CD4-positive, CD25-positive, alpha-beta regulatory T cell (primary cell): ENCODE measurements around the gene PCCA. TPM values are rescaled to one million over a fixed set of nuclear protein-coding genes. Genes with fewer than 3 reads are reported as not detected.

Experiments
- ATAC-seq, 2 donors: fragments of 150-1000 bp; cut with Tn5 transposase; one replicate each; pipeline ENCODE4 v1.10.0; 2021; ENCODE audit warnings: low read depth in 2 of 2, moderate number of reproducible peaks in 2 of 2, moderate library complexity in 1 of 2
- DNase-seq, 3 donors: peaks; one replicate each; pipeline versions ENCODE4 v3.0.0 to v3.0.0-alpha.2; 2012 to 2022; ENCODE audit warnings: mixed read lengths in 1 of 3
- H3K27ac ChIP-seq: one replicate; pipeline ENCODE4 v1.7.0; 2013; ENCODE audit warnings: mild to moderate bottlenecking, low read length; ENCODE audit not compliant: insufficient read depth, poor library complexity, severe bottlenecking
- H3K27me3 ChIP-seq: one replicate; pipeline ENCODE4 v1.7.0; 2013; ENCODE audit warnings: low read length; ENCODE audit not compliant: control insufficient read depth, insufficient read depth
- H3K36me3 ChIP-seq: one replicate; pipeline ENCODE4 v1.7.0; 2013; ENCODE audit warnings: mild to moderate bottlenecking, low read length, moderate library complexity; ENCODE audit not compliant: control insufficient read depth, insufficient read depth
- H3K4me1 ChIP-seq: 2 replicates; pipeline ENCODE4 v1.7.0; 2013; ENCODE audit warnings: mild to moderate bottlenecking, low read length; ENCODE audit not compliant: insufficient read depth, control insufficient read depth, poor library complexity, severe bottlenecking
- H3K4me3 ChIP-seq: one replicate; pipeline ENCODE4 v1.7.0; 2013; ENCODE audit warnings: low read depth, mild to moderate bottlenecking, low read length, moderate library complexity
- H3K9me3 ChIP-seq, 2 experiments: 1 replicate in 1 of 2; 2 replicates in 1 of 2; pipeline ENCODE4 v1.7.0; 2013; ENCODE audit warnings: low read length in 2 of 2, mild to moderate bottlenecking in 1 of 2, moderate library complexity in 1 of 2; ENCODE audit not compliant: control insufficient read depth in 2 of 2
- H3K27ac Mint-ChIP-seq, 3 donors: one replicate each; pipeline ENCODE4 v1.8.0; 2020 to 2022; ENCODE audit warnings: mild to moderate bottlenecking in 3 of 3, mixed read lengths in 3 of 3, moderate library complexity in 2 of 3
- H3K27me3 Mint-ChIP-seq: one replicate; pipeline ENCODE4 v1.8.0; 2022; ENCODE audit warnings: mild to moderate bottlenecking, mixed read lengths
- H3K36me3 Mint-ChIP-seq: one replicate; pipeline ENCODE4 v1.8.0; 2020; ENCODE audit warnings: mixed read lengths
- H3K4me1 Mint-ChIP-seq, 4 donors: one replicate each; pipeline ENCODE4 v1.8.0; 2020 to 2022; ENCODE audit warnings: mixed read lengths in 4 of 4, mild to moderate bottlenecking in 1 of 4
- H3K4me3 Mint-ChIP-seq, 4 donors: one replicate each; pipeline ENCODE4 v1.8.0; 2020 to 2022; ENCODE audit warnings: mild to moderate bottlenecking in 4 of 4, mixed read lengths in 4 of 4, moderate library complexity in 3 of 4
- H3K9me3 Mint-ChIP-seq, 7 donors: one replicate each; pipeline ENCODE4 v1.8.0; 2020 to 2022; ENCODE audit warnings: mixed read lengths in 7 of 7, mild to moderate bottlenecking in 3 of 7, moderate library complexity in 2 of 7
- polyA plus RNA-seq, 4 donors: library from polyadenylated mRNA; unstranded; fragments of 300-500 nt; fragmentation: Illumina TruSeq; gene quantifications; one replicate each; pipeline ENCODE4 v1.2.3, GENCODE V29; 2021
- total RNA-seq: library from RNA; stranded (reverse); gene quantifications from one replicate; pipeline ENCODE4 v1.2.3, GENCODE V29; 2022

The PCCA gene
- total and polyA plus RNA-seq, 5 donors from 2014 or later: 8.0 to 14.8 (median 10.4) TPM

GRCh38 chr13:100356889-100357288 is 268.0 kb downstream of the PCCA start:
- Mint-ChIP-seq H3K9me3 (peaks cover 0 to 2% (median 0%) of the 10 kb centered on the region in 7 donors), H3K4me3 (no peak overlapping the region), H3K36me3 (peaks cover 17% of the 10 kb centered on the region), H3K27me3 (no peaks in the 10 kb centered on the region), H3K4me1 (no peaks in the 10 kb centered on the region), H3K27ac (no peak overlapping the region)
- Histone ChIP-seq H3K27me3 (no peaks in the 10 kb centered on the region), H3K36me3 (no peaks in the 10 kb centered on the region), H3K4me3 (no peak overlapping the region), H3K4me1 (no peaks in the 10 kb centered on the region), H3K9me3 (no peaks in the 10 kb centered on the region), H3K27ac (no peak overlapping the region)
- DNase-seq (no peak), ATAC-seq (no peak)

- Histone ChIP-seq H3K4me3 (no peak overlapping the region), H3K27ac (no peak overlapping the region), H3K4me1 (no peaks in the 10 kb centered on the region), H3K27me3 (no peaks in the 10 kb centered on the region), H3K36me3 (no peaks in the 10 kb centered on the region), H3K9me3 (no peaks in the 10 kb centered on the region)
- H3K27ac Mint-ChIP-seq: no peak overlapping the region
- peaks cover 17% of the 10 kb centered on the region for H3K36me3 Mint-ChIP-seq
- H3K4me3 Mint-ChIP-seq: no peak overlapping the region
- DNase-seq (no peak), ATAC-seq (no peak)
- no peaks in the 10 kb centered on the region for H3K27me3 Mint-ChIP-seq
- H3K4me1 Mint-ChIP-seq: no peaks in the 10 kb centered on the region
- peaks cover 0 to 2% (median 0%) of the 10 kb centered on the region in 7 donors for H3K9me3 Mint-ChIP-seq
Observed at GRCh38 chr13:100357764-100358163, 268.9 kb downstream of the PCCA start.

GRCh38 chr13:100361504-100361903 is 272.6 kb downstream of the PCCA start:
- no peak for ATAC-seq
- peaks cover 3% of the 10 kb centered on the region for H3K36me3 Mint-ChIP-seq
- Histone ChIP-seq H3K9me3 (no peaks in the 10 kb centered on the region), H3K4me1 (no peaks in the 10 kb centered on the region), H3K4me3 (no peak overlapping the region), H3K27ac (no peak overlapping the region), H3K27me3 (no peaks in the 10 kb centered on the region), H3K36me3 (no peaks in the 10 kb centered on the region)
- peaks cover 0 to 2% (median 0%) of the 10 kb centered on the region in 7 donors for H3K9me3 Mint-ChIP-seq
- H3K4me3 Mint-ChIP-seq: no peak overlapping the region
- H3K27me3 Mint-ChIP-seq: no peaks in the 10 kb centered on the region
- H3K27ac Mint-ChIP-seq: no peak overlapping the region
- DNase-seq: no peak
- H3K4me1 Mint-ChIP-seq: peaks cover 0 to 7% (median under 1%) of the 10 kb centered on the region in 4 donors

- H3K4me1 ChIP-seq: no peaks in the 10 kb centered on the region
- no peaks in the 10 kb centered on the region for H3K27me3 ChIP-seq
- peaks cover 0 to 2% (median 0%) of the 10 kb centered on the region in 7 donors for H3K9me3 Mint-ChIP-seq
- no peak overlapping the region for H3K4me3 Mint-ChIP-seq
- H3K36me3 Mint-ChIP-seq: peaks cover 3% of the 10 kb centered on the region
- peaks cover 0 to 7% (median under 1%) of the 10 kb centered on the region in 4 donors for H3K4me1 Mint-ChIP-seq
- H3K36me3 ChIP-seq: no peaks in the 10 kb centered on the region
- ATAC-seq (no peak), DNase-seq (no peak)
- no peak overlapping the region for H3K27ac Mint-ChIP-seq
- no peaks in the 10 kb centered on the region for H3K27me3 Mint-ChIP-seq
- H3K9me3 ChIP-seq: no peaks in the 10 kb centered on the region
- H3K4me3 ChIP-seq: no peak overlapping the region
- no peak overlapping the region for H3K27ac ChIP-seq
Observed at GRCh38 chr13:100362371-100362770, 273.5 kb downstream of the PCCA start.

GRCh38 chr13:100362781-100363180 is 273.9 kb downstream of the PCCA start:
- Mint-ChIP-seq H3K9me3 (peaks cover 0 to 2% (median 0%) of the 10 kb centered on the region in 7 donors), H3K4me1 (peaks cover 0 to 7% (median under 1%) of the 10 kb centered on the region in 4 donors), H3K4me3 (no peak overlapping the region), H3K36me3 (peaks cover 3% of the 10 kb centered on the region), H3K27me3 (no peaks in the 10 kb centered on the region), H3K27ac (no peak overlapping the region)
- Histone ChIP-seq H3K4me1 (no peaks in the 10 kb centered on the region), H3K4me3 (no peak overlapping the region), H3K9me3 (no peaks in the 10 kb centered on the region), H3K36me3 (no peaks in the 10 kb centered on the region), H3K27me3 (no peaks in the 10 kb centered on the region), H3K27ac (no peak overlapping the region)
- DNase-seq (no peak), ATAC-seq (no peak)

- H3K36me3 Mint-ChIP-seq: peaks cover 3% of the 10 kb centered on the region
- Histone ChIP-seq H3K27ac (no peak overlapping the region), H3K9me3 (no peaks in the 10 kb centered on the region), H3K4me3 (no peak overlapping the region), H3K4me1 (no peaks in the 10 kb centered on the region), H3K27me3 (no peaks in the 10 kb centered on the region), H3K36me3 (no peaks in the 10 kb centered on the region)
- no peaks in the 10 kb centered on the region for H3K27me3 Mint-ChIP-seq
- no peak overlapping the region for H3K4me3 Mint-ChIP-seq
- DNase-seq: no peak
- no peak overlapping the region for H3K27ac Mint-ChIP-seq
- ATAC-seq: no peak
- peaks cover 0 to 7% (median under 1%) of the 10 kb centered on the region in 4 donors for H3K4me1 Mint-ChIP-seq
- H3K9me3 Mint-ChIP-seq: peaks cover 0 to 2% (median 0%) of the 10 kb centered on the region in 7 donors
Observed at GRCh38 chr13:100363285-100363711, 274.4 kb downstream of the PCCA start.

GRCh38 chr13:100363874-100364273 is 275.0 kb downstream of the PCCA start:
- Mint-ChIP-seq H3K9me3 (peaks cover 0 to 2% (median 0%) of the 10 kb centered on the region in 7 donors), H3K4me3 (no peak overlapping the region), H3K36me3 (peaks cover 8% of the 10 kb centered on the region), H3K27ac (no peak overlapping the region), H3K4me1 (peaks cover 0 to 11% (median under 1%) of the 10 kb centered on the region in 4 donors), H3K27me3 (no peaks in the 10 kb centered on the region)
- no peaks in the 10 kb centered on the region for H3K9me3 ChIP-seq
- DNase-seq: no peak
- H3K4me3 ChIP-seq: no peak overlapping the region
- no peaks in the 10 kb centered on the region for H3K4me1 ChIP-seq
- H3K36me3 ChIP-seq: no peaks in the 10 kb centered on the region
- H3K27ac ChIP-seq: no peak overlapping the region
- no peak for ATAC-seq
- no peaks in the 10 kb centered on the region for H3K27me3 ChIP-seq

GRCh38 chr13:100364591-100364990 is 275.7 kb downstream of the PCCA start:
- Histone ChIP-seq H3K4me3 (no peak overlapping the region), H3K27me3 (no peaks in the 10 kb centered on the region), H3K9me3 (no peaks in the 10 kb centered on the region), H3K36me3 (no peaks in the 10 kb centered on the region), H3K4me1 (no peaks in the 10 kb centered on the region), H3K27ac (no peak overlapping the region)
- no peak for ATAC-seq
- Mint-ChIP-seq H3K27me3 (no peaks in the 10 kb centered on the region), H3K36me3 (peaks cover 13% of the 10 kb centered on the region), H3K27ac (no peak overlapping the region), H3K9me3 (peaks cover 0 to 2% (median 0%) of the 10 kb centered on the region in 7 donors), H3K4me3 (no peak overlapping the region), H3K4me1 (peaks cover 0 to 18% (median under 1%) of the 10 kb centered on the region in 4 donors)
- DNase-seq: no peak
